GM20431 (cell line): Measurements from ENCODE around the gene EMSY.

Experiments used
- in situ Hi-C: fragments of 300-500 bp; cut with MseI, MboI; formaldehyde crosslinking; loops from one replicate; pipeline ENCODE4 v1.15.0; 2020; ENCODE audit warnings: low sequenced_read_pairs; ENCODE audit not compliant: unreplicated experiment

EMSY gene

GRCh38 chr11:76448506-76448905 lies 3.7 kb downstream of the EMSY start:
- in situ Hi-C loops: no loop called here

- in situ Hi-C loops: no loop called here
Measured at GRCh38 chr11:76453248-76453647, 8.4 kb downstream of the EMSY start.

- in situ Hi-C loops: no loop called here
Measured at GRCh38 chr11:76455331-76455730, 10.5 kb downstream of the EMSY start.

- in situ Hi-C loops: no loop called here
Measured at GRCh38 chr11:76455931-76456330, 11.1 kb downstream of the EMSY start.

- in situ Hi-C loops: no loop called here
Measured at GRCh38 chr11:76456571-76456970, 11.8 kb downstream of the EMSY start.

- in situ Hi-C loops: no loop called here
Measured at GRCh38 chr11:76459299-76459698, 14.5 kb downstream of the EMSY start.

- in situ Hi-C loops: no loop called here
Measured at GRCh38 chr11:76459846-76460245, 15.0 kb downstream of the EMSY start.

GRCh38 chr11:76462317-76462716 lies 17.5 kb downstream of the EMSY start:
- in situ Hi-C loops: no loop called here

GRCh38 chr11:76465701-76466100 lies 20.9 kb downstream of the EMSY start:
- in situ Hi-C loops: no loop called here

- in situ Hi-C loops: no loop called here
Measured at GRCh38 chr11:76466666-76467065, 21.8 kb downstream of the EMSY start.

- in situ Hi-C loops: no loop called here
Measured at GRCh38 chr11:76469141-76469540, 24.3 kb downstream of the EMSY start.

GRCh38 chr11:76471382-76471781 lies 26.6 kb downstream of the EMSY start:
- in situ Hi-C loops: no loop called here

GRCh38 chr11:76480241-76480640 lies 35.4 kb downstream of the EMSY start:
- in situ Hi-C loops: no loop called here

GRCh38 chr11:76491644-76492043 lies 46.8 kb downstream of the EMSY start:
- in situ Hi-C loops: no loop called here

GRCh38 chr11:76493040-76493439 lies 48.2 kb downstream of the EMSY start:
- in situ Hi-C loops: no loop called here

GRCh38 chr11:76493626-76494539 lies 49.1 kb downstream of the EMSY start:
- in situ Hi-C loops: no loop called here

GRCh38 chr11:76495019-76495418 lies 50.2 kb downstream of the EMSY start:
- in situ Hi-C loops: no loop called here

GRCh38 chr11:76496174-76496573 lies 51.4 kb downstream of the EMSY start:
- in situ Hi-C loops: no loop called here

GRCh38 chr11:76501526-76502202 lies 56.8 kb downstream of the EMSY start:
- in situ Hi-C loops: no loop called here

- in situ Hi-C loops: no loop called here
Measured at GRCh38 chr11:76506833-76507232, 62.0 kb downstream of the EMSY start.
